K562 (cell line): ENCODE measurements around the gene EMC6. TPM values are rescaled to one million over a fixed set of nuclear protein-coding genes. Genes with fewer than 3 reads are reported as not detected.
A peak's percentile ranks its signal among the peaks of the same experiment; 100 is the strongest.

Source experiments
- ATAC-seq: fragments of 200-7000 bp; cut with Tn5 transposase; 3 replicates; pipeline ENCODE4 v1.9.1; 2020; ENCODE audit warnings: moderate library complexity
- BruUV-seq: library from RNA; stranded (reverse); fragments of 400-500 nt; replicated peaks from 2 replicates; lab custom pipeline; 2021; lab: Mats Ljungman, UMichigan
- CTCF ChIA-PET: fragments of 300-600 bp; formaldehyde crosslinking; extraction: SDS; loops from one replicate; lab custom pipeline; 2021; ENCODE audit warnings: low intra/inter-chr PET ratio; lab: Yijun Ruan, JAX
- POLR2A ChIA-PET: fragments of 300-600, 350-650 bp; sonication (Branson Sonifier 250); formaldehyde crosslinking; extraction: SDS; loops from one replicate; lab custom pipeline; 2021; ENCODE audit warnings: antibody characterized with exemption, inconsistent platforms; lab: Yijun Ruan, JAX
- DNase-seq, 4 experiments: peaks; one replicate each; pipeline versions ENCODE4 v3.0.0 to v3.0.0-alpha.2; 2011 to 2018; ENCODE audit warnings: low spot score in 3 of 4, mixed read lengths in 3 of 4; ENCODE audit errors: extremely low read depth in 1 of 4
- FAIRE-seq: peaks from 2 replicates; lab custom pipeline; 2011; peaks lifted over from hg19 to GRCh38; lab: Jason Lieb, UNC
- H2AFZ ChIP-seq: 2 replicates; pipeline ENCODE4 v1.6.0; 2011; ENCODE audit warnings: low read depth, low read length, control low read depth, inconsistent platforms
- H3K27ac ChIP-seq: fragments of 200-600 bp; 3 replicates; pipeline ENCODE4 v1.8.0; 2011; ENCODE audit warnings: low read depth, mild to moderate bottlenecking, control low read depth, inconsistent platforms, low read length, moderate library complexity, mixed read lengths; ENCODE audit errors: extremely low read depth
- H3K27me3 ChIP-seq, 2 experiments: fragments of 300-600 bp in 1 of 2; 2 replicates in 1 of 2; 3 replicates in 1 of 2; pipeline versions ENCODE4 v1.6.0 to v1.8.0; 2011; ENCODE audit warnings: inconsistent platforms in 2 of 2, low read length in 2 of 2, mild to moderate bottlenecking in 1 of 2, mixed read lengths in 1 of 2, moderate library complexity in 1 of 2; ENCODE audit not compliant: control insufficient read depth in 2 of 2, insufficient read depth in 2 of 2
- H3K36me3 ChIP-seq: fragments of 300-600 bp; 3 replicates; pipeline ENCODE4 v1.8.0; 2011; ENCODE audit warnings: mild to moderate bottlenecking, low read length, inconsistent platforms; ENCODE audit not compliant: control insufficient read depth, insufficient read depth
- H3K4me1 ChIP-seq, 2 experiments: fragments of 200-600 bp in 1 of 2; replicated peaks in 1 of 2; 2 replicates in 1 of 2; 3 replicates in 1 of 2; pipeline versions ENCODE4 v1.5.1 to v1.8.0; 2011; ENCODE audit warnings: inconsistent platforms in 2 of 2, low read length in 2 of 2, mild to moderate bottlenecking in 1 of 2, mixed read lengths in 1 of 2, moderate library complexity in 1 of 2; ENCODE audit not compliant: control insufficient read depth in 2 of 2, insufficient read depth in 2 of 2
- H3K4me2 ChIP-seq: 2 replicates; pipeline ENCODE4 v1.6.1; 2011; ENCODE audit warnings: low read length, control low read depth, inconsistent platforms, mixed read lengths; ENCODE audit not compliant: insufficient read depth
- H3K4me3 ChIP-seq: fragments of 200-600 bp; sonication (generic), shearing (Covaris generic); 2 replicates; pipeline ENCODE4 v1.5.1; 2016; ENCODE audit warnings: control low read depth, inconsistent platforms
- H3K79me2 ChIP-seq: fragments of 200-600 bp; 3 replicates; pipeline ENCODE4 v1.8.0; 2011; ENCODE audit warnings: low read length, inconsistent platforms; ENCODE audit not compliant: control insufficient read depth, insufficient read depth
- H3K9ac ChIP-seq, 2 experiments: 2 replicates each; pipeline versions ENCODE4 v1.6.0 to v1.6.1; 2011; ENCODE audit warnings: low read depth in 2 of 2, low read length in 2 of 2, control low read depth in 1 of 2, inconsistent platforms in 1 of 2, mild to moderate bottlenecking in 1 of 2, mixed read lengths in 1 of 2; ENCODE audit not compliant: insufficient read depth in 1 of 2
- H3K9me1 ChIP-seq: one replicate; pipeline ENCODE4 v1.6.0; 2011; ENCODE audit warnings: inconsistent platforms, mild to moderate bottlenecking, low read length, moderate library complexity; ENCODE audit not compliant: control insufficient read depth, insufficient read depth
- H3K9me3 ChIP-seq: replicated peaks from 2 replicates; pipeline ENCODE4 v1.5.1; 2011; ENCODE audit warnings: low read depth, low read length, inconsistent platforms; ENCODE audit not compliant: control insufficient read depth, insufficient read depth
- H4K20me1 ChIP-seq: replicated peaks from 2 replicates; pipeline ENCODE4 v1.6.1; 2011; ENCODE audit warnings: low read length, inconsistent platforms, mixed read lengths; ENCODE audit not compliant: control insufficient read depth, insufficient read depth
- BRD9 ChIP-seq: fragments of 450-650 bp; IDR thresholded peaks from 2 replicates; pipeline ENCODE4 v1.6.1; 2018; ENCODE audit warnings: low read depth; ENCODE audit not compliant: partially characterized antibody
- EP300 ChIP-seq: IDR thresholded peaks from 2 replicates; pipeline ENCODE4 v1.6.1; 2012; ENCODE audit warnings: low read length, improper control_type of control experiment
- HNRNPL ChIP-seq: fragments of 200-400 bp; formaldehyde crosslinking; IDR thresholded peaks from 2 replicates; pipeline ENCODE4 v1.6.1; 2017; ENCODE audit warnings: low read depth, mild to moderate bottlenecking, low read length
- MITF ChIP-seq: IDR thresholded peaks from 2 replicates; pipeline ENCODE4 v1.6.1; 2014; ENCODE audit warnings: antibody characterized with exemption
- PRPF4 ChIP-seq: fragments of 200-400 bp; formaldehyde crosslinking; IDR thresholded peaks from one replicate; pipeline ENCODE4 v1.6.1; 2017; ENCODE audit warnings: low read length, low read depth, mild to moderate bottlenecking; ENCODE audit not compliant: insufficient read depth, poor library complexity, severe bottlenecking
- TAF15 ChIP-seq: fragments of 200-400 bp; formaldehyde crosslinking; IDR thresholded peaks from 2 replicates; pipeline ENCODE4 v1.6.1; 2017; ENCODE audit warnings: mild to moderate bottlenecking, low read depth, low read length, moderate library complexity
- TCF15 ChIP-seq: fragments of 250-450 bp; sonication (Bioruptor Pico); IDR thresholded peaks from 2 replicates; pipeline ENCODE4 v1.8.0; 2022; ENCODE audit warnings: moderate library complexity, mild to moderate bottlenecking, inconsistent platforms
- ZNF75A ChIP-seq: fragments of 450-650 bp; formaldehyde crosslinking; IDR thresholded peaks from 2 replicates; pipeline ENCODE4 v1.4.0; 2020; ENCODE audit warnings: mild to moderate bottlenecking
- ZNF766 ChIP-seq: fragments of 200-800 bp; sonication (Bioruptor generic); conservative IDR thresholded peaks from 2 replicates; pipeline ENCODE4 v1.6.1; 2016; ENCODE audit warnings: missing genetic modification characterization, missing compliant biosample characterization
- ZNF778 ChIP-seq: fragments of 450-650 bp; formaldehyde crosslinking; IDR thresholded peaks from 2 replicates; pipeline ENCODE4 v1.4.0; 2020; ENCODE audit warnings: mild to moderate bottlenecking, moderate library complexity
- ZSCAN32 ChIP-seq: fragments of 450-650 bp; formaldehyde crosslinking; IDR thresholded peaks from 2 replicates; pipeline ENCODE4 v1.4.0; 2020; ENCODE audit warnings: mild to moderate bottlenecking, moderate library complexity
- WGBS: fragments of 100-300 bp; shearing (Covaris generic); methylation state at CpG from one replicate; pipeline ENCODE4 v1.1.6; 2016; ENCODE audit warnings: low coverage, mixed read lengths; ENCODE audit not compliant: insufficient coverage; ENCODE audit errors: missing lambda C conversion rate; 5-methylcytosine and 5-hydroxymethylcytosine counted together
- in situ Hi-C: fragments of 300-500 bp; cut with MboI; formaldehyde crosslinking; loops from 4 replicates; pipeline ENCODE4 v1.15.0; 2018; ENCODE audit warnings: inconsistent platforms, mixed read lengths
- intact Hi-C: fragments of 100-400 bp; cut with micrococcal nuclease; formaldehyde crosslinking; loops from 2 replicates; pipeline ENCODE4 v1.14.2; 2022
- polyA plus RNA-seq, 8 experiments: library from polyadenylated mRNA; depleted of rRNA in 4 of 8; stranded (reverse) in 5 of 8; unstranded in 3 of 8; fragments of >200 nt; fragmentation: Nextera tagmentation in 2 of 8; fragmentation: Illumina TruSeq in 1 of 8; extraction: Ambion mirVana in 2 of 8; extraction: Trizol in 1 of 8; gene quantifications; 2 replicates each; pipeline versions ENCODE4 v1.2.1 to v1.2.3, GENCODE V29; 2011 to 2014; ENCODE audit warnings: inconsistent platforms in 1 of 8, missing spikeins in 1 of 8
- total RNA-seq, 7 experiments: library from RNA; depleted of rRNA in 6 of 7; stranded (reverse); fragments of >200 nt in 6 of 7; fragmentation: Illumina TruSeq in 2 of 7; extraction: Trizol in 2 of 7; gene quantifications; 2 replicates each; pipeline versions ENCODE4 v1.2.1 to v1.2.3, GENCODE V29; 2011 to 2021; ENCODE audit warnings: low replicate concordance in 1 of 7
- TF ChIP-seq, protein P1 (sequence below): fragments of 450-650 bp; IDR thresholded peaks from one replicate; pipeline ENCODE4 v1.6.1; 2018; ENCODE audit warnings: mild to moderate bottlenecking, moderate library complexity; ENCODE audit not compliant: partially characterized antibody

Gene EMC6
- total and polyA plus RNA-seq, 9 of the 15 experiments (the other 6 are each of a cell fraction or from before 2014, with no cell fraction given), result 2.9 to 136 (median 24.9) TPM

GRCh38 chr17:3641014-3641413 is 27.6 kb upstream of the EMC6 start:
- peaks cover 3% of the 10 kb centered on the region; the same call in 1 of the 3 replicates for H3K36me3 ChIP-seq
- TF ChIP-seq TAF15 (no peak), ZSCAN32 (CRISPR knock-in tag) (no peak), PRPF4 (no peak), ZNF766 (CRISPR knock-in tag) (no peak), EP300 (no peak), ZNF778 (no peak), MITF (no peak), BRD9 (no peak), TCF15 (no peak), HNRNPL (no peak), ZNF75A (CRISPR knock-in tag) (no peak)
- TF ChIP-seq, protein P1, sequence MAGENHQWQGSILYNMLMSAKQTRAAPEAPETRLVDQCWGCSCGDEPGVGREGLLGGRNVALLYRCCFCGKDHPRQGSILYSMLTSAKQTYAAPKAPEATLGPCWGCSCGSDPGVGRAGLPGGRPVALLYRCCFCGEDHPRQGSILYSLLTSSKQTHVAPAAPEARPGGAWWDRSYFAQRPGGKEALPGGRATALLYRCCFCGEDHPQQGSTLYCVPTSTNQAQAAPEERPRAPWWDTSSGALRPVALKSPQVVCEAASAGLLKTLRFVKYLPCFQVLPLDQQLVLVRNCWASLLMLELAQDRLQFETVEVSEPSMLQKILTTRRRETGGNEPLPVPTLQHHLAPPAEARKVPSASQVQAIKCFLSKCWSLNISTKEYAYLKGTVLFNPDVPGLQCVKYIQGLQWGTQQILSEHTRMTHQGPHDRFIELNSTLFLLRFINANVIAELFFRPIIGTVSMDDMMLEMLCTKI, result no peak
- 74% methylated on average over 3 of the region's 3 CpGs for WGBS
- H2AFZ ChIP-seq, result no peak overlapping the region
- in situ Hi-C loops (no loop called here), intact Hi-C loops (no loop called here)
- peaks cover 4% of the 10 kb centered on the region; the same call in 2 of the 3 replicates for H3K79me2 ChIP-seq
- H3K27ac ChIP-seq, result peak overlapping the region; percentile 84; the same call in 2 of the 3 replicates
- H3K9ac ChIP-seq, result peak overlapping the region; percentile 40 to 64; a peak in 2 of 4 replicates
- no peak overlapping the region for H3K4me3 ChIP-seq
- BruUV-seq, result no TSS peak
- peaks cover 21 to 23% of the 10 kb centered on the region in 2 experiments for H3K4me1 ChIP-seq
- no peak for ATAC-seq
- no peak for DNase-seq
- H3K27me3 ChIP-seq, result no peaks in the 10 kb centered on the region
- ChIA-PET POLR2A (interaction anchor here (1.0 to 1.2 kb wide), 3 partner anchors 14 to 26 kb away, joined by 3 to 5 read pairs (median 4); no protein-coding TSS in a partner anchor), CTCF (no interaction called here)
- FAIRE-seq, result no peak
- H3K4me2 ChIP-seq, result no peak overlapping the region
- no peaks in the 10 kb centered on the region for H4K20me1 ChIP-seq
- no peaks in the 10 kb centered on the region for H3K9me3 ChIP-seq
- no peaks in the 10 kb centered on the region for H3K9me1 ChIP-seq
